Measurements from ENCODE around the gene PARD3B. TPM values are rescaled to one million over a fixed set of nuclear protein-coding genes. Genes with fewer than 3 reads are reported as not detected.

PARD3B gene
- total and polyA plus RNA-seq, 2 of the 4 experiments (the other 2 are of a cell fraction): 3.3 to 15.6 TPM

DNA sequence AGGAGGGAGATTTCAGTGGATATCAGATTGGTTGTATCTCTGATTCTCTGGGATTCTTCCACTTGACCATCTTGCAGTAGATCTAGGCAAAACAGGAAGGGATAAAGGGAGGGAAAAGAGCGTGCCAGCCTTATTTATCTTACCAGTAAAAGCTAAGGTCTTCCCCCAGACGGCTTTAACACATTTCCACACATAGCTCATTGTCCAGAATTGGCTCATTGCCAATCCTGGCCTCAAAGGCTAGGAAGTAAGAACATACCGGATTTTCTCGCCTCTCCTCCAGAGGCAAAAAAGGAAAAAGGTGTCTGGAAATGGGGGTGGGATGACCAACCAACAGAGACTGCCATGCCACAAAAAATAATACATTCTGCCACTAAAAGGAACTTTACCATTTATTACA, 725.4 kb downstream of the PARD3B start:
- Histone ChIP-seq H3K23ac (ENCODE audit: low read depth, low read length) (no peak overlapping the region), H3K18ac (ENCODE audit: low read depth, low read length) (no peak overlapping the region), H3K4ac (ENCODE audit: low read depth, low read length) (no peak overlapping the region), H2BK20ac (ENCODE audit: low read depth, low read length) (no peak overlapping the region), H3K56ac (ENCODE audit: extremely low read depth, insufficient read depth, low read length) (no peak overlapping the region), H3K14ac (replicated peaks; ENCODE audit: low read depth, low read length) (no peak overlapping the region), H2AK5ac (ENCODE audit: low read depth, low read length) (no peak overlapping the region), H3K36me3 (ENCODE audit: control insufficient read depth, insufficient read depth, low read length) (no peaks in the 10 kb centered on the region), H3K27me3 (ENCODE audit: control insufficient read depth, insufficient read depth, low read length) (no peaks in the 10 kb centered on the region), H3K4me3 (ENCODE audit: insufficient read depth, low read depth, low read length) (no peak overlapping the region), H3K9me3 (ENCODE audit: control insufficient read depth, insufficient read depth, low read length) (no peaks in the 10 kb centered on the region), H3K4me2 (ENCODE audit: low read depth, low read length) (no peak overlapping the region), H2AK9ac (replicated peaks; ENCODE audit: low read depth, low read length, poor library complexity) (no peak overlapping the region), H3K27ac (ENCODE audit: insufficient read depth, low read length) (no peak overlapping the region), H4K20me1 (ENCODE audit: insufficient read depth, low read length) (no peaks in the 10 kb centered on the region), H3K9me1 (ENCODE audit: insufficient read depth, low read length) (no peaks in the 10 kb centered on the region), H2AFZ (replicated peaks; ENCODE audit: low read length, poor library complexity) (no peak overlapping the region), H2BK15ac (ENCODE audit: low read depth, low read length) (no peak overlapping the region), H3K9ac (ENCODE audit: low read depth, low read length) (no peak overlapping the region), H2BK120ac (ENCODE audit: low read depth, low read length) (no peak overlapping the region), H2BK5ac (ENCODE audit: low read depth, low read length, poor library complexity, severe bottlenecking) (no peak overlapping the region), H4K5ac (ENCODE audit: low read depth, low read length) (no peak overlapping the region), H3K79me1 (ENCODE audit: low read depth in 1 of 2, low read length in 2 of 2) (no peaks in the 10 kb centered on the region), H4K91ac (ENCODE audit: insufficient read depth, low read depth, low read length) (no peak overlapping the region), H3K4me1 (ENCODE audit: control insufficient read depth, insufficient read depth, low read length) (no peaks in the 10 kb centered on the region), H4K8ac (ENCODE audit: low read depth in 2 of 2, low read length in 2 of 2) (no peak overlapping the region)
- no TSS peak for BruUV-seq (replicated peaks)
- ChIA-PET POLR2A (ENCODE audit: unreplicated experiment) (no interaction called here), CTCF (no interaction called here)
- in situ Hi-C loops (cut with MboI; ENCODE audit: low sequenced_read_pairs) (no loop called here), intact Hi-C loops (cut with micrococcal nuclease) (no loop called here), dilution Hi-C loops (cut with HindIII; ENCODE audit: low sequenced_read_pairs, unreplicated experiment) (no loop called here)
- WGBS, 2 experiments (ENCODE audit: extremely low coverage in 2 of 2, insufficient read length in 1 of 2): no CpG with 5 or more reads among the region's 4 CpGs
- no peak for TF ChIP-seq CHD1 (IDR thresholded peaks at IDR 0.05; ENCODE audit: low read depth, low read length)
- ATAC-seq (ENCODE audit: low read depth) (no peak), DNase-seq (no peak)
